ENCODE measurements around the gene HADHA.
"Not testable (repeated sequence)": the region's sequence is repeated elsewhere in the genome, so short reads cannot be mapped to it uniquely, and the experiment has no call there.

Gene HADHA

GRCh38 chr2:26172871-26173775 is 71.3 kb downstream of the HADHA start, which contains the start of gene GAREM2:
TSS of gene GAREM2 (plus strand) at chr2:26173088. CDS start at chr2:26173221, 133 bp downstream.
- no peak for DNase-seq

- DNase-seq: no peak
These were observed 72.1 kb downstream of the HADHA start for GRCh38 chr2:26172189-26172870.

- no peak for DNase-seq
These were observed 73.6 kb downstream of the HADHA start for GRCh38 chr2:26170795-26171194.

GRCh38 chr2:26169681-26170414 is 74.6 kb downstream of the HADHA start:
- no peak for DNase-seq

GRCh38 chr2:26169226-26169625 is 75.2 kb downstream of the HADHA start:
- no peak for DNase-seq

GRCh38 chr2:26168785-26169184 is 75.6 kb downstream of the HADHA start:
- DNase-seq: no peak

GRCh38 chr2:26166541-26166940 is 77.9 kb downstream of the HADHA start:
- DNase-seq: not testable (repeated sequence)

- no peak for DNase-seq
These were observed 79.0 kb downstream of the HADHA start for GRCh38 chr2:26165403-26165802.

GRCh38 chr2:26164641-26165211 is 79.7 kb downstream of the HADHA start:
- DNase-seq: no peak

GRCh38 chr2:26164231-26164630 is 80.2 kb downstream of the HADHA start:
- no peak for DNase-seq

- no peak for DNase-seq
These were observed 81.5 kb downstream of the HADHA start for GRCh38 chr2:26162963-26163362.

- DNase-seq: no peak
These were observed 82.5 kb downstream of the HADHA start for GRCh38 chr2:26161926-26162325.

- no peak for DNase-seq
These were observed 86.9 kb downstream of the HADHA start for GRCh38 chr2:26157580-26157979.

- no peak for DNase-seq
These were observed 94.2 kb downstream of the HADHA start for GRCh38 chr2:26150243-26150642.

GRCh38 chr2:26148501-26148900 is 95.9 kb downstream of the HADHA start:
- no peak for DNase-seq

- DNase-seq: peak; percentile 50
These were observed 99.3 kb downstream of the HADHA start for GRCh38 chr2:26144953-26145680.

- DNase-seq: no peak
These were observed 100.4 kb downstream of the HADHA start for GRCh38 chr2:26144031-26144430.

- DNase-seq: no peak
These were observed 103.2 kb downstream of the HADHA start for GRCh38 chr2:26141145-26141769.

Data from T-helper 9 cell (primary cell).